Hematopoietic multipotent progenitor cell (in vitro differentiated cells): ENCODE measurements around the gene HSPBAP1. TPM values are rescaled to one million over a fixed set of nuclear protein-coding genes. Genes with fewer than 3 reads are reported as not detected.

Source experiments
- DNase-seq, 3 donors: peaks; one replicate each; pipeline ENCODE4 v3.0.0-alpha.2; 2011 to 2015; ENCODE audit warnings: low read depth in 2 of 3, low spot score in 2 of 3
- total RNA-seq: library from RNA; depleted of rRNA; stranded (reverse); fragments of >200 nt; gene quantifications from one replicate; pipeline ENCODE4 v1.2.3, GENCODE V29; 2012

HSPBAP1 gene
- total RNA-seq, 1 donor, result 5.7 TPM

DNA sequence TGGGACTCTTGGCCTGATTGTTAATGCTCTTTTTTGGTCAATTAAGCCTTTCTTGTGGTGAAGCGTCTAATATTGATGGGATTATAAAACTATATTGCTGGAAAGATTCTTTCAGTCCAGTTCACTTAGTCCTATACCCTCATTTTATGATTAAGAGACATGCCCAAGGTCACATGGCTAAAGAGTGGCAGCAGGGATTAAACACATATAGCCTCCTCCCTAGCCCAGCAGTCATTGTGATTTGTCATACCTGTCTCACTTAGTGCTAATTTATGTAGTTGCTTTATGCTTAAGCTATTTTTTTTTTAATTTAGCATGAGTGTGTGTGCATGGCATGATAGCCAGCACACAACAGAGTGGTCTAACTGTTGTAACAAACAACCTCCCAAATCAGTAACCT, 103.5 kb downstream of the HSPBAP1 start:
- DNase-seq, result no peak

Other genes with a start within 250 kb of the HSPBAP1 start
- gene PARP9, start 229.5 kb downstream of the HSPBAP1 start, total RNA-seq, result 23.2 TPM
- gene DTX3L, start 229.5 kb downstream of the HSPBAP1 start, total RNA-seq, result 22.4 TPM
- gene PARP15, start 216.2 kb downstream of the HSPBAP1 start, total RNA-seq, result 7.0 TPM
- 75.4 TPM for gene PARP14, start 113.0 kb downstream of the HSPBAP1 start, total RNA-seq
- gene SLC49A4, start 1.2 kb upstream of the HSPBAP1 start, total RNA-seq, result 7.0 TPM
- gene SEMA5B, start 233.9 kb upstream of the HSPBAP1 start, total RNA-seq, result 0.27 TPM